K562 (cell line): Measurements from ENCODE around the gene TMEM270. TPM values are rescaled to one million over a fixed set of nuclear protein-coding genes. Genes with fewer than 3 reads are reported as not detected.

Experiments
- ATAC-seq: fragments of 200-7000 bp; cut with Tn5 transposase; 3 replicates; pipeline ENCODE4 v1.9.1; 2020; ENCODE audit warnings: moderate library complexity
- BruUV-seq: library from RNA; stranded (reverse); fragments of 400-500 nt; replicated peaks from 2 replicates; lab custom pipeline; 2021; lab: Mats Ljungman, UMichigan
- CTCF ChIA-PET: fragments of 300-600 bp; formaldehyde crosslinking; extraction: SDS; loops from one replicate; lab custom pipeline; 2021; ENCODE audit warnings: low intra/inter-chr PET ratio; lab: Yijun Ruan, JAX
- POLR2A ChIA-PET: fragments of 300-600, 350-650 bp; sonication (Branson Sonifier 250); formaldehyde crosslinking; extraction: SDS; loops from one replicate; lab custom pipeline; 2021; ENCODE audit warnings: antibody characterized with exemption, inconsistent platforms; lab: Yijun Ruan, JAX
- DNase-seq, 4 experiments: peaks; one replicate each; pipeline versions ENCODE4 v3.0.0 to v3.0.0-alpha.2; 2011 to 2018; ENCODE audit warnings: low spot score in 3 of 4, mixed read lengths in 3 of 4; ENCODE audit errors: extremely low read depth in 1 of 4
- FAIRE-seq: peaks from 2 replicates; lab custom pipeline; 2011; peaks lifted over from hg19 to GRCh38; lab: Jason Lieb, UNC
- H2AFZ ChIP-seq: 2 replicates; pipeline ENCODE4 v1.6.0; 2011; ENCODE audit warnings: low read depth, low read length, control low read depth, inconsistent platforms
- H3K27ac ChIP-seq: fragments of 200-600 bp; 3 replicates; pipeline ENCODE4 v1.8.0; 2011; ENCODE audit warnings: low read depth, mild to moderate bottlenecking, control low read depth, inconsistent platforms, low read length, moderate library complexity, mixed read lengths; ENCODE audit errors: extremely low read depth
- H3K27me3 ChIP-seq, 2 experiments: fragments of 300-600 bp in 1 of 2; 2 replicates in 1 of 2; 3 replicates in 1 of 2; pipeline versions ENCODE4 v1.6.0 to v1.8.0; 2011; ENCODE audit warnings: inconsistent platforms in 2 of 2, low read length in 2 of 2, mild to moderate bottlenecking in 1 of 2, mixed read lengths in 1 of 2, moderate library complexity in 1 of 2; ENCODE audit not compliant: control insufficient read depth in 2 of 2, insufficient read depth in 2 of 2
- H3K36me3 ChIP-seq: fragments of 300-600 bp; 3 replicates; pipeline ENCODE4 v1.8.0; 2011; ENCODE audit warnings: mild to moderate bottlenecking, low read length, inconsistent platforms; ENCODE audit not compliant: control insufficient read depth, insufficient read depth
- H3K4me1 ChIP-seq, 2 experiments: fragments of 200-600 bp in 1 of 2; replicated peaks in 1 of 2; 2 replicates in 1 of 2; 3 replicates in 1 of 2; pipeline versions ENCODE4 v1.5.1 to v1.8.0; 2011; ENCODE audit warnings: inconsistent platforms in 2 of 2, low read length in 2 of 2, mild to moderate bottlenecking in 1 of 2, mixed read lengths in 1 of 2, moderate library complexity in 1 of 2; ENCODE audit not compliant: control insufficient read depth in 2 of 2, insufficient read depth in 2 of 2
- H3K4me2 ChIP-seq: 2 replicates; pipeline ENCODE4 v1.6.1; 2011; ENCODE audit warnings: low read length, control low read depth, inconsistent platforms, mixed read lengths; ENCODE audit not compliant: insufficient read depth
- H3K4me3 ChIP-seq: fragments of 200-600 bp; sonication (generic), shearing (Covaris generic); 2 replicates; pipeline ENCODE4 v1.5.1; 2016; ENCODE audit warnings: control low read depth, inconsistent platforms
- H3K79me2 ChIP-seq: fragments of 200-600 bp; 3 replicates; pipeline ENCODE4 v1.8.0; 2011; ENCODE audit warnings: low read length, inconsistent platforms; ENCODE audit not compliant: control insufficient read depth, insufficient read depth
- H3K9ac ChIP-seq, 2 experiments: 2 replicates each; pipeline versions ENCODE4 v1.6.0 to v1.6.1; 2011; ENCODE audit warnings: low read depth in 2 of 2, low read length in 2 of 2, control low read depth in 1 of 2, inconsistent platforms in 1 of 2, mild to moderate bottlenecking in 1 of 2, mixed read lengths in 1 of 2; ENCODE audit not compliant: insufficient read depth in 1 of 2
- H3K9me1 ChIP-seq: one replicate; pipeline ENCODE4 v1.6.0; 2011; ENCODE audit warnings: inconsistent platforms, mild to moderate bottlenecking, low read length, moderate library complexity; ENCODE audit not compliant: control insufficient read depth, insufficient read depth
- H3K9me3 ChIP-seq: replicated peaks from 2 replicates; pipeline ENCODE4 v1.5.1; 2011; ENCODE audit warnings: low read depth, low read length, inconsistent platforms; ENCODE audit not compliant: control insufficient read depth, insufficient read depth
- H4K20me1 ChIP-seq: replicated peaks from 2 replicates; pipeline ENCODE4 v1.6.1; 2011; ENCODE audit warnings: low read length, inconsistent platforms, mixed read lengths; ENCODE audit not compliant: control insufficient read depth, insufficient read depth
- LCOR ChIP-seq: sonication (generic); formaldehyde crosslinking; IDR thresholded peaks from 2 replicates; pipeline ENCODE4 v1.8.0; 2022; ENCODE audit warnings: mild to moderate bottlenecking, missing genetic modification reagents
- RNF2 ChIP-seq: sonication (generic); IDR thresholded peaks from 2 replicates; pipeline ENCODE4 v1.6.1; 2016
- SPI1 ChIP-seq: IDR thresholded peaks from 2 replicates; pipeline ENCODE4 v1.6.1; 2011; ENCODE audit warnings: low read depth, low read length, control low read depth, borderline replicate concordance
- ZNF121 ChIP-seq: sonication (generic); formaldehyde crosslinking; conservative IDR thresholded peaks from 2 replicates; pipeline ENCODE4 v1.8.0; 2022; ENCODE audit warnings: missing genetic modification reagents
- ZNF592 ChIP-seq: fragments of 450-650 bp; IDR thresholded peaks from 2 replicates; pipeline ENCODE4 v1.6.1; 2017; ENCODE audit warnings: antibody characterized with exemption, mild to moderate bottlenecking
- WGBS: fragments of 100-300 bp; shearing (Covaris generic); methylation state at CpG from one replicate; pipeline ENCODE4 v1.1.6; 2016; ENCODE audit warnings: low coverage, mixed read lengths; ENCODE audit not compliant: insufficient coverage; ENCODE audit errors: missing lambda C conversion rate; 5-methylcytosine and 5-hydroxymethylcytosine counted together
- in situ Hi-C: fragments of 300-500 bp; cut with MboI; formaldehyde crosslinking; loops from 4 replicates; pipeline ENCODE4 v1.15.0; 2018; ENCODE audit warnings: inconsistent platforms, mixed read lengths
- intact Hi-C: fragments of 100-400 bp; cut with micrococcal nuclease; formaldehyde crosslinking; loops from 2 replicates; pipeline ENCODE4 v1.14.2; 2022
- polyA plus RNA-seq, 8 experiments: library from polyadenylated mRNA; depleted of rRNA in 4 of 8; stranded (reverse) in 5 of 8; unstranded in 3 of 8; fragments of >200 nt; fragmentation: Nextera tagmentation in 2 of 8; fragmentation: Illumina TruSeq in 1 of 8; extraction: Ambion mirVana in 2 of 8; extraction: Trizol in 1 of 8; gene quantifications; 2 replicates each; pipeline versions ENCODE4 v1.2.1 to v1.2.3, GENCODE V29; 2011 to 2014; ENCODE audit warnings: inconsistent platforms in 1 of 8, missing spikeins in 1 of 8
- total RNA-seq, 7 experiments: library from RNA; depleted of rRNA in 6 of 7; stranded (reverse); fragments of >200 nt in 6 of 7; fragmentation: Illumina TruSeq in 2 of 7; extraction: Trizol in 2 of 7; gene quantifications; 2 replicates each; pipeline versions ENCODE4 v1.2.1 to v1.2.3, GENCODE V29; 2011 to 2021; ENCODE audit warnings: low replicate concordance in 1 of 7

TMEM270 gene
- total and polyA plus RNA-seq, 9 of the 15 experiments (the other 6 are each of a cell fraction or from before 2014, with no cell fraction given): not detected

- no peak for DNase-seq
- H3K4me1 ChIP-seq: peaks cover 0 to 32% of the 10 kb centered on the region in 2 experiments; a peak in 4 of 5 replicates
- ChIA-PET POLR2A (interaction anchor here (0.6 to 1.0 kb wide), 2 partner anchors 12 to 14 kb away, joined by 4 read pairs; no protein-coding TSS in a partner anchor), CTCF (no interaction called here)
- TF ChIP-seq ZNF121 (CRISPR knock-in tag) (peak; percentile 89), RNF2 (no peak), SPI1 (peak; percentile 77), ZNF592 (no peak), LCOR (CRISPR knock-in tag) (no peak)
- no peak for ATAC-seq
- FAIRE-seq: no peak
- in situ Hi-C loops (no loop called here), intact Hi-C loops (no loop called here)
- H3K4me2 ChIP-seq: no peak overlapping the region
- peak overlapping the region in 1 of 2 experiments; percentile 37; a peak in 2 of 4 replicates for H3K9ac ChIP-seq
- BruUV-seq: no TSS peak
- H3K27me3 ChIP-seq: no peaks in the 10 kb centered on the region
- no peaks in the 10 kb centered on the region for H3K36me3 ChIP-seq
- H3K9me1 ChIP-seq: no peaks in the 10 kb centered on the region
- H2AFZ ChIP-seq: no peak overlapping the region
- 86% methylated on average over 15 of the region's 16 CpGs for WGBS
- H3K79me2 ChIP-seq: no peaks in the 10 kb centered on the region
- no peak overlapping the region for H3K27ac ChIP-seq
- H3K4me3 ChIP-seq: no peak overlapping the region
- no peaks in the 10 kb centered on the region for H3K9me3 ChIP-seq
- no peaks in the 10 kb centered on the region for H4K20me1 ChIP-seq
These were observed 20.1 kb upstream of the TMEM270 start for GRCh38 chr7:73840715-73841379.
